Limb (tissue), 2 donors: ENCODE measurements around the gene TAL1.
A peak's percentile ranks its signal among the peaks of the same experiment; 100 is the strongest.

Experiments
- DNase-seq, 2 donors: peaks; one replicate each; pipeline ENCODE4 v3.0.0-alpha.2; 2016; ENCODE audit errors: extremely low spot score in 2 of 2

The TAL1 gene

DNA sequence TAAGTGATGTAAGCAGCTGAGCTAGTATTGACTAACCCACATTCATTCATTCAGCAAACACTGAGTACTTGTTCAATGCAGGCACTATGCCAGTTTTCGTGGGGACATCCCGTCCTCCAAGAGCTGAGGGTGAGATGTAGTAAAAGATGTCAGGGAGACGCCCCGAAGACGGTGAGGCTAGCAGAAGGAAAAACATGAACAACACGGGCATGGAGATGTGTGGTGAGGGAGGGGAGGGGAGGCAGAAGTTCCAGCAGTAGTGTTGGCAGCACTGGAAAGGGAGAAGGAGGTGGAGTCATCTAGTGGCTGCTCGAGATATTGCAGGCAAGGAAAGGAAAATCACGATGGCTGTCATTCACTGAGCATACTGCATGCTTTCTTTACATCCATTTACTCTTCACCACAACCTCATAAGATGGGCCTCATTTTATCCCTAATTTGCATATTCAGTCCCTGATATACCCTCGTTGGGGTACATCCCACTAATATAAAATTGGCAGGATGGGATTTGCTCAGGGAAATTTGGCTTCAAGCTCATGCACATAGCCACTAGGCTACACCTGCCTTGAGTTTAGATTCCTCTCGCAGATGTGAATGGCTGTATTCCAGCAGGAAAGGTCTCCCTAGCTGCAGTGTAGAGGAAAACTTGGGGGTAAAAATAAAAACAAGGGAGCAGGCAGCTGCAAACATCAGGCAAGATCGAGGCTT is 56.6 kb downstream of the TAL1 start:
- DNase-seq: peak; percentile 55 to 78

DNA sequence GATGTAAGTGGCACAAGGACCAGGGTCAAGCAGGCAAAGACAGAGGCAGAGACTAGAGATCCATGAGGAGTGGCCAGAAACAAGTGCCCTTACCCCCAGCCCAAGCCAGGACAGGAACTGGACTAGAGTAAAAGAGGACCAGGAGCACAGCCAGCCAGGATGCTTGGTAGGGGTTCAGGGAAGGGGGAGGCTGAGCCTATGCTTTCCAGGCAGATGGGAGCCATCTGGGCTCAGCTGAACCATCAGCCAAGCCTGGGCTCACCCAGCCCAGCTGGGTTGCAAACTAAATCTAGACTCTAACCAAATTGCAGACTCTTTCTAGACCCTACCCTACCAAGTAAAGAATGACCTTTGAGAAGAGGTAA is 57.4 kb downstream of the TAL1 start:
- DNase-seq: no peak

DNA sequence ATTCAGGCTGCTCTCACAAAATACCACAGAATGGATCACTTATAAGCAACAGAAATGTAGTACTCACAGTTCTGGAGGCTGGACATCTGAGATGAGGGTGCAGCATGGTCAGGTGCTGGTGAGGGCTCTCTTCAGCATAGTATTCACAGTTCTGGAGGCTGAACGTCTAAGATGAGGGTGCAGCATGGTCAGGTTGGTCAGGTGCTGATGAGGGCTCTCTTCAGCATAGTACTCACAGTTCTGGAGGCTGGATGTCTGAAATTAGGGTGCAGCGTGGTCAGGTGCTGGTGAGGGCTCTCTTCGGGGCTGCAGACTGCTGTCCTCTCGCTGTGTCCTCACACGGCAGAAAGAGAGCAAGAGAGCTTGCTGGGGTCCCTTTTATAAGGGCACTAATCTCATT is 59.2 kb downstream of the TAL1 start:
- no peak for DNase-seq
